Uterus (tissue), 2 donors: Measurements from ENCODE around the gene AKAP12.

Experiments
- POLR2A ChIP-seq, 2 donors: fragments of 450-650 bp; IDR thresholded peaks; one replicate each; pipeline ENCODE4 v1.6.1; 2016; ENCODE audit warnings: antibody characterized with exemption in 2 of 2, mild to moderate bottlenecking in 1 of 2, moderate library complexity in 1 of 2
- TF ChIP-seq, protein P1 (sequence below), 4 experiments: fragments of 200-600 bp in 2 of 4; fragments of 450-650 bp in 2 of 4; sonication (generic) in 2 of 4; IDR thresholded peaks; one replicate each; pipeline ENCODE4 v1.5.1; 2016 to 2019; ENCODE audit warnings: antibody characterized with exemption in 4 of 4, mild to moderate bottlenecking in 2 of 4, moderate library complexity in 1 of 4

- TF ChIP-seq, protein P1, sequence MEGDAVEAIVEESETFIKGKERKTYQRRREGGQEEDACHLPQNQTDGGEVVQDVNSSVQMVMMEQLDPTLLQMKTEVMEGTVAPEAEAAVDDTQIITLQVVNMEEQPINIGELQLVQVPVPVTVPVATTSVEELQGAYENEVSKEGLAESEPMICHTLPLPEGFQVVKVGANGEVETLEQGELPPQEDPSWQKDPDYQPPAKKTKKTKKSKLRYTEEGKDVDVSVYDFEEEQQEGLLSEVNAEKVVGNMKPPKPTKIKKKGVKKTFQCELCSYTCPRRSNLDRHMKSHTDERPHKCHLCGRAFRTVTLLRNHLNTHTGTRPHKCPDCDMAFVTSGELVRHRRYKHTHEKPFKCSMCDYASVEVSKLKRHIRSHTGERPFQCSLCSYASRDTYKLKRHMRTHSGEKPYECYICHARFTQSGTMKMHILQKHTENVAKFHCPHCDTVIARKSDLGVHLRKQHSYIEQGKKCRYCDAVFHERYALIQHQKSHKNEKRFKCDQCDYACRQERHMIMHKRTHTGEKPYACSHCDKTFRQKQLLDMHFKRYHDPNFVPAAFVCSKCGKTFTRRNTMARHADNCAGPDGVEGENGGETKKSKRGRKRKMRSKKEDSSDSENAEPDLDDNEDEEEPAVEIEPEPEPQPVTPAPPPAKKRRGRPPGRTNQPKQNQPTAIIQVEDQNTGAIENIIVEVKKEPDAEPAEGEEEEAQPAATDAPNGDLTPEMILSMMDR (IDR thresholded peaks at IDR 0.05): no peak
- TF ChIP-seq POLR2A (IDR thresholded peaks at IDR 0.05): no peak
Observed at GRCh38 chr6:151321438-151321837, 81.7 kb downstream of the AKAP12 start.
